Prostate gland (tissue), 2 donors: ENCODE data around the gene NFIX.
A peak's percentile ranks its signal among the peaks of the same experiment; 100 is the strongest.

Experiments used
- CTCF ChIP-seq, 4 experiments: fragments of 200-600 bp in 2 of 4; fragments of 450-650 bp in 2 of 4; sonication (generic) in 2 of 4; IDR thresholded peaks; 1 replicate in 3 of 4; 2 replicates in 1 of 4; pipeline ENCODE4 v1.5.1; 2016 to 2019; ENCODE audit warnings: antibody characterized with exemption in 4 of 4, mild to moderate bottlenecking in 2 of 4, moderate library complexity in 2 of 4
- POLR2A ChIP-seq: fragments of 450-650 bp; IDR thresholded peaks from one replicate; pipeline ENCODE4 v1.6.1; 2016; ENCODE audit warnings: antibody characterized with exemption, mild to moderate bottlenecking
- POLR2AphosphoS5 ChIP-seq: sonication (generic); formaldehyde crosslinking; IDR thresholded peaks from one replicate; pipeline ENCODE4 v1.6.1; 2017; ENCODE audit warnings: antibody characterized with exemption

GRCh38 chr19:13093407-13094105 lies 98.3 kb downstream of the NFIX start:
- TF ChIP-seq CTCF (IDR thresholded peaks at IDR 0.05) (peak; percentile 93 to 97 (median 95)), POLR2AphosphoS5 (peak; percentile 31), POLR2A (no peak)
